DND-41 (cell line): ENCODE data around the gene ERBB4.

Experiments used
- ATAC-seq: fragments of 200-7000 bp; cut with Tn5 transposase; 3 replicates; pipeline ENCODE4 v1.9.1; 2021; ENCODE audit warnings: low read depth; ENCODE audit not compliant: insufficient read depth
- DNase-seq: peaks from one replicate; pipeline ENCODE4 v3.0.0-alpha.2; 2020
- H2AFZ ChIP-seq: 2 replicates; pipeline ENCODE4 v1.6.0; 2012; ENCODE audit warnings: low read depth, low read length
- H3K27ac ChIP-seq: 2 replicates; pipeline ENCODE4 v1.5.1; 2012; ENCODE audit warnings: low read length, inconsistent platforms
- H3K27me3 ChIP-seq: fragments of 200-600 bp; sonication (generic); 2 replicates; pipeline ENCODE4 v1.6.0; 2012; ENCODE audit warnings: low read length, mild to moderate bottlenecking, inconsistent platforms; ENCODE audit not compliant: insufficient read depth, poor library complexity
- H3K36me3 ChIP-seq: 2 replicates; pipeline ENCODE4 v1.5.1; 2012; ENCODE audit warnings: low read length, inconsistent platforms; ENCODE audit not compliant: insufficient read depth
- H3K4me1 ChIP-seq: 2 replicates; pipeline ENCODE4 v1.5.1; 2012; ENCODE audit warnings: mild to moderate bottlenecking, low read length; ENCODE audit not compliant: insufficient read depth
- H3K4me2 ChIP-seq: 2 replicates; pipeline ENCODE4 v1.6.0; 2012; ENCODE audit warnings: mild to moderate bottlenecking, moderate library complexity, low read length, inconsistent platforms; ENCODE audit not compliant: insufficient read depth
- H3K4me3 ChIP-seq, 2 experiments: fragments of 200-600 bp in 1 of 2; shearing (Covaris generic) in 1 of 2; 2 replicates each; pipeline ENCODE4 v1.5.1; 2012 to 2016; ENCODE audit warnings: inconsistent platforms in 2 of 2, low read length in 2 of 2, mild to moderate bottlenecking in 2 of 2, low read depth in 1 of 2, moderate library complexity in 1 of 2
- H3K79me2 ChIP-seq: 2 replicates; pipeline ENCODE4 v1.6.0; 2012; ENCODE audit warnings: low read length, inconsistent platforms; ENCODE audit not compliant: insufficient read depth
- H3K9ac ChIP-seq: 2 replicates; pipeline ENCODE4 v1.6.0; 2012; ENCODE audit warnings: low read depth, mild to moderate bottlenecking, inconsistent platforms, low read length, moderate library complexity
- H3K9me3 ChIP-seq: 2 replicates; pipeline ENCODE4 v1.5.1; 2012; ENCODE audit warnings: low read length, moderate library complexity, mild to moderate bottlenecking, inconsistent platforms; ENCODE audit not compliant: insufficient read depth, severe bottlenecking
- H4K20me1 ChIP-seq: 2 replicates; pipeline ENCODE4 v1.6.0; 2012; ENCODE audit warnings: low read length; ENCODE audit not compliant: insufficient read depth
- CTCF ChIP-seq: IDR thresholded peaks from 2 replicates; pipeline ENCODE4 v1.5.1; 2012; ENCODE audit warnings: borderline replicate concordance, low read length, moderate library complexity, mild to moderate bottlenecking; ENCODE audit not compliant: poor library complexity, severe bottlenecking; ENCODE audit errors: extremely low read depth
- EZH2 ChIP-seq: IDR thresholded peaks from 3 replicates; pipeline ENCODE4 v1.6.1; 2012; ENCODE audit warnings: borderline replicate concordance, low read depth, mild to moderate bottlenecking, moderate library complexity, low read length, inconsistent platforms; ENCODE audit not compliant: severe bottlenecking

The ERBB4 gene

GRCh38 chr2:211516537-211516936 lies 1022.1 kb downstream of the ERBB4 start:
- ATAC-seq: no peak

GRCh38 chr2:211514049-211514448 lies 1024.6 kb downstream of the ERBB4 start:
- Histone ChIP-seq H3K79me2 (no peaks in the 10 kb centered on the region), H3K4me2 (no peak overlapping the region), H3K27me3 (no peaks in the 10 kb centered on the region), H4K20me1 (no peaks in the 10 kb centered on the region), H2AFZ (no peak overlapping the region), H3K9ac (no peak overlapping the region), H3K4me3 (no peak overlapping the region), H3K36me3 (no peaks in the 10 kb centered on the region), H3K27ac (no peak overlapping the region), H3K4me1 (no peaks in the 10 kb centered on the region), H3K9me3 (no peaks in the 10 kb centered on the region)
- TF ChIP-seq CTCF (no peak), EZH2 (no peak)
- no peak for DNase-seq
- ATAC-seq: no peak

More at GRCh38 chr2:211516537-211516936, 1022.1 kb downstream of the ERBB4 start:
- TF ChIP-seq CTCF (no peak), EZH2 (no peak)
- Histone ChIP-seq H3K27me3 (no peaks in the 10 kb centered on the region), H3K4me2 (no peak overlapping the region), H4K20me1 (no peaks in the 10 kb centered on the region), H3K79me2 (no peaks in the 10 kb centered on the region), H3K36me3 (no peaks in the 10 kb centered on the region), H3K9me3 (no peaks in the 10 kb centered on the region), H3K4me3 (no peak overlapping the region), H3K4me1 (no peaks in the 10 kb centered on the region), H3K9ac (no peak overlapping the region), H3K27ac (no peak overlapping the region), H2AFZ (no peak overlapping the region)
- no peak for DNase-seq

- no peaks in the 10 kb centered on the region for H3K4me1 ChIP-seq
- H3K27ac ChIP-seq: no peak overlapping the region
- H3K36me3 ChIP-seq: no peaks in the 10 kb centered on the region
- no peaks in the 10 kb centered on the region for H3K9me3 ChIP-seq
- ATAC-seq (no peak), DNase-seq (no peak)
- H3K9ac ChIP-seq: no peak overlapping the region
- H3K79me2 ChIP-seq: no peaks in the 10 kb centered on the region
- H4K20me1 ChIP-seq: no peaks in the 10 kb centered on the region
- H2AFZ ChIP-seq: no peak overlapping the region
- no peaks in the 10 kb centered on the region for H3K27me3 ChIP-seq
- H3K4me3 ChIP-seq: no peak overlapping the region
- TF ChIP-seq CTCF (no peak), EZH2 (no peak)
- H3K4me2 ChIP-seq: no peak overlapping the region
These were observed 1025.2 kb downstream of the ERBB4 start for GRCh38 chr2:211513446-211513845.

GRCh38 chr2:211512806-211513205 lies 1025.8 kb downstream of the ERBB4 start:
- ATAC-seq: no peak
- no peak for DNase-seq
- no peak for TF ChIP-seq EZH2
- no peak for TF ChIP-seq CTCF

More at GRCh38 chr2:211512806-211513205, 1025.8 kb downstream of the ERBB4 start:
- no peaks in the 10 kb centered on the region for H3K9me3 ChIP-seq
- H3K27ac ChIP-seq: no peak overlapping the region
- H3K4me2 ChIP-seq: no peak overlapping the region
- no peaks in the 10 kb centered on the region for H4K20me1 ChIP-seq
- no peaks in the 10 kb centered on the region for H3K27me3 ChIP-seq
- no peak overlapping the region for H3K4me3 ChIP-seq
- H2AFZ ChIP-seq: no peak overlapping the region
- H3K9ac ChIP-seq: no peak overlapping the region
- H3K79me2 ChIP-seq: no peaks in the 10 kb centered on the region
- H3K36me3 ChIP-seq: no peaks in the 10 kb centered on the region
- no peaks in the 10 kb centered on the region for H3K4me1 ChIP-seq
